Effector CD4-positive, alpha-beta T cell (primary cell): ENCODE results near the gene SGMS2.
A peak's percentile ranks its signal among the peaks of the same experiment; 100 is the strongest.
"Not testable (repeated sequence)": the region's sequence is repeated elsewhere in the genome, so short reads cannot be mapped to it uniquely, and the experiment has no call there.

Experiments used
- DNase-seq: peaks from one replicate; pipeline ENCODE4 v3.0.0-alpha.2; 2020

SGMS2 gene

GRCh38 chr4:107916623-107917022 is 91.9 kb downstream of the SGMS2 start:
- no peak for DNase-seq

GRCh38 chr4:107917500-107917899 is 92.8 kb downstream of the SGMS2 start:
- no peak for DNase-seq

- no peak for DNase-seq
These were observed 98.0 kb downstream of the SGMS2 start for GRCh38 chr4:107922486-107923473.

- DNase-seq, result not testable (repeated sequence)
These were observed 101.0 kb downstream of the SGMS2 start for GRCh38 chr4:107925713-107926112.

- DNase-seq, result not testable (repeated sequence)
These were observed 102.1 kb downstream of the SGMS2 start for GRCh38 chr4:107926875-107927274.

- peak; percentile 76 for DNase-seq
These were observed 106.4 kb downstream of the SGMS2 start, which contains the start of gene CYP2U1 for GRCh38 chr4:107930821-107931774. Gene CYP2U1, plus strand, starts transcription at chr4:107931549. Its CDS starts 95 bp downstream, at chr4:107931644.

- DNase-seq, result peak; percentile 11
These were observed 107.1 kb downstream of the SGMS2 start for GRCh38 chr4:107931775-107932321.

- DNase-seq, result no peak
These were observed 110.5 kb downstream of the SGMS2 start for GRCh38 chr4:107935246-107935645.

- DNase-seq, result no peak
These were observed 112.3 kb downstream of the SGMS2 start for GRCh38 chr4:107937040-107937439.

- no peak for DNase-seq
These were observed 114.6 kb downstream of the SGMS2 start for GRCh38 chr4:107939307-107939706.

- no peak for DNase-seq
These were observed 121.1 kb downstream of the SGMS2 start for GRCh38 chr4:107945809-107946208.

GRCh38 chr4:107950746-107951540 is 126.2 kb downstream of the SGMS2 start:
- no peak for DNase-seq

GRCh38 chr4:107951551-107951950 is 126.8 kb downstream of the SGMS2 start:
- DNase-seq, result no peak

- no peak for DNase-seq
These were observed 131.3 kb downstream of the SGMS2 start for GRCh38 chr4:107956011-107956410.
